C4-2B (cell line): ENCODE data around the gene PDE6G.

Experiments
- CTCF ChIP-seq: fragments of 450-650 bp; conservative IDR thresholded peaks from 2 replicates; pipeline ENCODE4 v1.5.1; 2017; ENCODE audit warnings: mild to moderate bottlenecking
- ZFX ChIP-seq: fragments of 450-650 bp; IDR thresholded peaks from 2 replicates; pipeline ENCODE4 v1.6.1; 2017

- TF ChIP-seq CTCF (no peak), ZFX (no peak)
Observed at GRCh38 chr17:81651692-81652091, 4.7 kb downstream of the PDE6G start.
